Loucy (cell line): Measurements from ENCODE around the gene SLC7A9.

Experiments used
- CTCF ChIP-seq: fragments of 200-600 bp; sonication (generic); conservative IDR thresholded peaks from 2 replicates; pipeline ENCODE4 v1.5.1; 2014; ENCODE audit warnings: mild to moderate bottlenecking, antibody characterized with exemption, low read length
- EZH2phosphoT487 ChIP-seq: fragments of 200-600 bp; IDR thresholded peaks from 2 replicates; pipeline ENCODE4 v1.6.1; 2018; ENCODE audit warnings: antibody characterized with exemption, mild to moderate bottlenecking, moderate library complexity, borderline replicate concordance

- TF ChIP-seq CTCF (no peak), EZH2phosphoT487 (no peak)
Observed at GRCh38 chr19:32824191-32824751, 45.3 kb downstream of the SLC7A9 start.
